Neural cell (in vitro differentiated cells): ENCODE results near the gene OVCA2.

Experiments used
- CTCF ChIP-seq: fragments of 450-650 bp; IDR thresholded peaks from 2 replicates; pipeline ENCODE4 v1.5.1; 2014; ENCODE audit warnings: antibody characterized with exemption, mild to moderate bottlenecking, moderate library complexity; ENCODE audit not compliant: poor library complexity, severe bottlenecking
- EP300 ChIP-seq: fragments of 450-650 bp; conservative IDR thresholded peaks from 2 replicates; pipeline ENCODE4 v1.6.1; 2014; ENCODE audit warnings: antibody characterized with exemption, mild to moderate bottlenecking, moderate library complexity; ENCODE audit not compliant: poor library complexity, severe bottlenecking
- EZH2 ChIP-seq: fragments of 200-600, 300-800 bp; shearing (Covaris generic), sonication (generic); IDR thresholded peaks from 2 replicates; pipeline ENCODE4 v1.6.1; 2014; ENCODE audit warnings: antibody characterized with exemption, low read length, borderline replicate concordance, mild to moderate bottlenecking; ENCODE audit not compliant: insufficient read depth, poor library complexity, severe bottlenecking
- REST ChIP-seq: IDR thresholded peaks from 2 replicates; pipeline ENCODE4 v1.6.1; 2012; ENCODE audit warnings: borderline replicate concordance

- TF ChIP-seq CTCF, result no peak
- no peak for TF ChIP-seq EZH2
- TF ChIP-seq EP300, result no peak
- no peak for TF ChIP-seq REST
Observed at GRCh38 chr17:2040942-2041560, 771 bp upstream of the OVCA2 start.
